ENCODE measurements around the gene MEGF11.

The MEGF11 gene

DNA sequence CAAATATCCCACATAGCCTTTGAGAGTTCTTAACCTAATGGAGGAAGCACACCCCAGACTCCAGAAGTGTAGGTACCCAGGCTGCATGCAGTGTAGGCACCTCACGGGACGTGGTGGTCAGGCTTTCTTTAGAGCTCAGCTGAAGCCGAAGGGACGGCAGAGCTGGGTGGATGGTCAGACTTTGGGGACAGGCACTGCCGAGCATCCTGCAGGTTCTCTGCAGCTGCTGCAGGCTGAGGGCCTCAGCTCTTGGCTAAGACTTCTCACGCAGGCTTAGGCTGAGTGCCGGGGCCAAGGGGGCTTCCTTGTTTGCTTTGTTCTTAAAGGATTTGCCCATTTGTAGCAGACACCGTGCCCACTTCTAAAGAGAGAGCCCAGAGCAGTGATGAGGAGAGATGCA is 207.2 kb downstream of the MEGF11 start:
- DNase-seq: no peak

DNA sequence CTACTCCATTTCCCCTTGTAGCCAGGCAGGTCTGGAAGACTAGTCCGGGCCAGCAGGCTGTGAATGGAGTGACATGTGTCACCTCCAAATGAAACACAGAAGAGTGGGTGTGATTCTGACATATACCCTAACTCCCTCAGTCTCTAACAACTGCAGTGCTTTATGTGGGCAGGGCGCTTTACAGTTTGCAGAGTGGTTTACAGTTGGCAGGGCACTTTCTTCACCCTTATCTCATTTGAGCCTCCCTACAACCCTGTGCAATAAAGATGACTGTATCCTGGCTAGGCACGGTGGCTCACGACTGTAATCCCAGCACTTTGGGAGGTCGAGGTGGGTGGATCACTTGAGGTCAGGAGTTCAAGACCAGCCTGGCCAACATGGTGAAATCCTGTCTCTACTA is 208.0 kb downstream of the MEGF11 start:
- no peak for DNase-seq

DNA sequence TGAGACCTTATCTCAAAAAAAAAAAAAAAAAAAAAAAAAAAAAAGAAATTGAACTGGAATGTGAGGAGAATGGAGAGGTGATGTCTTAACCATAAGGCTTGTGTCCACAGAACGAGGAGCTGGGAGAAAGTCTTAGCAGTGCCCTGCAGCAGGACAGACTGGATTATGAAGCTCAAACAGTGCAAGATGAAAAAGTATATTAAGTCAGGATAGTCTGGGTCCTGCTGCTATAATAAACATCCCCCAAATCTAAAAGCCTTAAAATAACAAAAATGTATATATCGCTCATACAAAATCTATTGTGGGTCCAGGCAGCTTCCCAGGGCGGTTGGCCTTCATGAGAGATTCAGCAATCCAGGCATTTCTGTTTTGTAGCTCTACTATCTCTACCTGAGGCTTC is 208.7 kb downstream of the MEGF11 start:
- no peak for DNase-seq

DNA sequence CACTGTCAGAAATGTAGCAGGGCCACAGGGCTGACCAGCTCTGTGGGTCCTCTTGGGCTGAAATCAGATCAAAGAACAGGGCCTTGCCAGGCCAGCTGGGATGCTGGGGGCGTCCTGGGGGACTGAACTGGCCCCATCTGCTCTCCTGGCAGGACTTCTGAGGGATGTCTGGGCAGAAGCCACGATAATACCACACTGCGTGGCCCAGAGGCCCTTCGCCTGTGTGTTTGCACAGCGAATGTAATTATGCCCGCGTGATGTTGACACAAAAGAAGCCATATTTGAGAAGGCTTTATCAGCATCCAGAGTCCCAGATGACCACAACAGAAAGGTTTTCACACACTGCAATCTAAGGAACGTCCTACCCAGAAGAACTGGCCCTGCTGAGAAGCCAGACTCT is 210.3 kb downstream of the MEGF11 start:
- no peak for DNase-seq

DNA sequence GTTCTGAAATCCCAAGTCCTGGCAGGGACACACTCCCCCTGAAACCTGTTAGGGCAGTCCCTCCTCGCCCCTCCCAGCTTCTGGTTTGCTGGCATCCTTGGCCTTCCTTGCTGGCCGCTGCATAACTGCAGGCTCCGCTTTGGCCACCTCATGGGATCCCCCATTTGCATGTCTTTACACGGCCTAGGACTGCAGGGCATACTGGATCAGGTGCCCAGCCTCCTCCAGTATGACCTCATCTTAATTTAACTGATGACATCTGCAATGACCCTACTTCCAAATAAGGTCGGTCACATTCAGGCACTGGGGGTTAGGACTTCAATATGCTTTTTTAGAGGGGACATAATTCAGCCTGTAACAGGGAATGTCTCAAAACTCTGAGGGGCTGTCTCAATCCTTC is 210.9 kb downstream of the MEGF11 start:
- no peak for DNase-seq

DNA sequence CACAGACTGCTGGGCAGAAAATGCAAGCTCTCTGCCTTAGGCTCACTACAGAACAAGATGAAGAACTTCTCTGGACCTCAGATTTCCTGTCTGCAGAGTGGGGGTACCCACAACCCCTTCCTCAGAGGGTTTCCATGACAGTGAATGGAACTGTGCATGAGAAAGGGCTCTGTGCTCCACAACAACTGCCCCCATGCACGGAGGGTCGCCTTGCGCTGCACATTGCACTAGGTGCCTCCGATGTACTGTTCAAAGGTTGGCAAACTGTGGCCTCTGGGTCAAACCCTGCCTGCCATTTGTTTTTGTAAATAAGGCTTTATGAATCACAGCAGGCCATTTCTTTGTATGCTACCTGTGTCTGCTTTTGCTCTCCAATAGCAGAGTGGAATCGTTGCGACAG is 212.3 kb downstream of the MEGF11 start:
- DNase-seq: no peak

DNA sequence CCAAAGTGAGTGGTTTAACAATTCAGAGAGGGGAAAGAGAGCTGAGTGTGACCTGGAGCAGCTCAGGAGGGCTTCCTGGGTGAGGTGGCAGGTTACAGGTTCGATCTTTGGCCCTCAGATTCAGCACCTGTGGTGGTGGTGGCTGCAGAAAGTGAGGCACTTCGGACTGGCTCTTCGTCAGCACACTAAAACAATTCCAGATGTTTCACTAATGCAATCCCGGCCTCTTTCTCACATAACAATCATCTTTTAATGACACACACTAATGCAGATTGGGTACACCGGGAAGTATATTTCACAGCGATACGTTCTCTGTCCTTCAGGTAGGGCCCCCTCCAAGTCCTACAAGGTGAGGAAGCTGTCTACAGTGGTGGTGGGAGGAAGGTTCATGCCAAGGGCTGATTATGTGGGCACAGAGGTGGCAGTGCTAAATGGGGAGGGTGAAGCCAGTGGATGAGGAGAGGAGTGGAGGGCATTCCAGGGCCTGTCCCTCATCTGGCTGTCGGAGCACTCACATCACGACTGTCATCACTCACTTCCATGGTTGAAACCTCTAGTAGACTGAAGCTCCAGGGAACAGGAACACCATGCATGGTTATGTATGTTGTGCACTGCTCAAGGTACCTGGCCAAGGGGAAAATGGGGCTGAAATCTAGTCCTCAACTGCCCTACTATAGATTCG is 213.2 kb downstream of the MEGF11 start:
- DNase-seq: no peak

DNA sequence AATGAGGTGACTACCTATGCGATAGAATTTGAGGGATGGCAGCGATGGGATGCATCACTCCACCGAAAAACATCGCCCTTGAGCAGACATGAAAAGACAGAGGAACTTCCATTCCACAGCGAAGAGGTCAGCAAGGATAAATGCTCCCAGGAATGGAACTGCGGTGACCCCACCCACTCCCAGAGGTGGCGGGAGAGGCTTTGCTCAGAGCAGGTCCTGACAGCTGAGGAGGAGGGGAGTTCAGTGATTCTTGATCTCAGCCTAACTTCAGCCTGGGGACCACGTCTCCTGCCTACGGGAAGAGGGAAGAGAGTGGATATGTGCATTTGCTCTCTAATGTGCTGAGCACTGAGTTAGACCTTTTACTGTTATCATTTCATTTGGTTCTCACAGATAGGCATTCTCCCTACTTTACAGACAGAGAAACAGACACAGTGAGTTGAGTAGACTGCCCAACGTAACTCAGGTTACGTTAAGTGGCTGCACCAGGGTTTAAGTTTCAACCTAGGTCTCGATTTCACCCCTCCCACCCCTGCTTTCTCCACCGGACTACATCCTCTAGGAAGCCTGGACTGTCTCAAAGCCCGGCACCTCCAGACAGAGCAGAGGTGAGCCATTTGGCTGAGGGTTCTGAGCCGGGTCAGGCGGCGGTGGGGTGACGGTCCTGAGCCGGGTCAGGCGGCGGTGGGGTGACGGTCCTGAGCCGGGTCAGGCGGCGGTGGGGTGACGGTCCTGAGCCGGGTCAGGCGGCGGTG is 214.3 kb downstream of the MEGF11 start:
- DNase-seq: no peak

DNA sequence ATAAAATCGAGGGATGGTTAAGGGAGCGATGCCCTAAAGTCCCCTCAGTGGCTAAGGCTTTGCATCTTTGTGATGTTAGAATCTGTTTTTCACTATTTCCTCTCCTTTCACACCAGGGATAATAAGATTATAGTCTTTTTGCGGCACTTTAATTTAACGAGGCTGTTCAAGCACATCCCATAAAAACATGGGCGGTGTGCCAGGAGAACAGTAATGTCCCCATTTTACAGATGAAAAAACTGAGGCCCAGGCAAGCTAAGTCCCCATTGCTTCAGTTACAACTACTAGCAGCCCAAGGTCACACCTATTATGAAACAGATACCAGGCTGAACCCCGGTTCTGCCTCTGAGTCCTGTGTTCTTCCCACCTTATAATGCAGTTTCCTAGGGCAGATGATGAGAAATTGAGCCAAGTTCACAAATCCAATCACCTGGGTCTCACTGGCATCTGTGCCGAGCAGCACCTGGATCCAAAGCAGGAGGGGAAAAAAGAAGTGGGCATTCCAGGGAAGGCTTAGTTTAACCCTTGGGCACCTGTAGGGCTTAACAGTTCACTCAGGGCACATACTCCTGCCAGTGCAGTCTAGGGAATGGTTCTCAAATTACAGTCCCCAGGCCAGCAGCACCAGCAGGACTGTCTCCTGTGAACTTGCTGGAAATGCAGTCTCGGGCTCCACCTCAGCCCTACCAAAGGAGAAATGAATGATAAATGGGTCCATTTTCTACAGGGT is 215.0 kb downstream of the MEGF11 start:
- no peak for DNase-seq

DNA sequence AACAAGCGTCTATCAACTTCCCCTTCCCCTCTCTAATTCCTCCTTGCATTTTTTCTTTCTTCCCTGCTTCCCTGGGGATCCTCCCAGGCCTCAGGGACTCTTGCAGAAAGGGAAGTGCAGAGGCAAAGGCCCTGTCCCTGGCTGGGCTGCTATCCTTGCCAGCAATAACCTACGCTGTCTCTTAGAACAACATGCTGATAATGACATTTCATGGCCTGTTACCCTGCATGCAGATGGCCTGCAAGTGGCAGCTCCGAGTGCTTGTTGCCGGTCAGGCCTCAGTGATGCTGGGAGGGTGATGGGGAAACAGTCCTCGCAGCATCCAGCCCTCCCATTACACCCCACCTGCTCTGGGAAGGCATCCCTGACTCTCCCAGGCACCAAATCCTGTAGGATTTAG is 216.7 kb downstream of the MEGF11 start:
- DNase-seq: no peak

DNA sequence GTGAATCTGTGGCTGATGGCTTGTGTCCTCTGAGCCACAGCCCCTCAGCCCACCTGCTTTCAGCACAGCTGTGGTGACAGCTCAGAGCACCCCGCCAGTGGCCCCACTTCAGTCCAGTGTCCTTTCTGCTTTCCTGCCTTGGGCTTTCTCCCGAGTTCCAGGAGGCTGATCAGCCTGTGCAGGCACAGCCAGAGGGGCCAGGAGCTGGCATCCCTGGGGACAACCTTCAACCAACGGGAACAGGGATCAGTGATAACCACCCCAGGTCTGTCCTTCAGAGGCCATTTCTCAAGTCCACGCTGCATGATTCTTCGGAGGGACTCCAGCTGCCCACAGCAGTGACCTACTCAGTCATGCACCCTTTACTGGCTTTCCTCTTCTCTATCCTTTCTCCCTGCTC is 217.6 kb downstream of the MEGF11 start:
- DNase-seq: no peak

DNA sequence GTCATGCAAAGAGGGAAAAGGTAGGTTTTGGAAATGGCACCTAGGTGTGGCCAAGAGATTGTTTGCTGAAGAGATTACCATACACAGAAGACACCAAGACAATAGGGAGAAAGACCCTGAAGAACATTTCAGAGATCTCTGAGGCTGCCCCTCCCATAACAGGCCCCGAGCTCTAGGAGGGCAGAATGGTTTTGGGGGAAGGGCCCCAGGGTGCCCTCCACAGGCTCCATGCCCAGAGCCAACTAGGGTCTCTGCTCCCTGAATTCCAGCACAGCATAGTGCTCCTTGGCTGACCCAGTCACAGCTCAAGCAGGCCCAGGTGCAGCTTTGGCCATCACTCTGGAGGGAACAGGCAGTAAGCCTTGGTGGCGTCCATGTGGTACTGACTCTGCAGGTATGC is 220.4 kb downstream of the MEGF11 start:
- no peak for DNase-seq

DNA sequence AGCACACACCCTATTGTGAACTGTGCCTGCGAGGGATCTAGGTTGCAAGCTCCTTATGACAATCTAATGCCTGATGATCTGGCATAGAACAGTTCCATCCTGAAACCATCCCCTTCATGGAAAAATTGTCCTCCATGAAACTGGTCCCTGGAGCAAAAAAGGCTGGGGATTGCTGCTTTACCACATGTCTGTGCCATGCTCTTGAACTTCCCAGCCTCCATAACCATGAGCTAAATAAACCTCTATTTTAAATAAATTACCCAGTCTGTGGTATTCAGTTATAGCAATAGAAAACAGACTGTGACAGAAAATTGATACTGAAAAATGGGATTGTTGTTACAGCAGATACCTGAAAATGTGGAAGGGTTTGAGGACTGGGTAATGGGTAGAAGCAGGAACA is 221.5 kb downstream of the MEGF11 start:
- DNase-seq: no peak

DNA sequence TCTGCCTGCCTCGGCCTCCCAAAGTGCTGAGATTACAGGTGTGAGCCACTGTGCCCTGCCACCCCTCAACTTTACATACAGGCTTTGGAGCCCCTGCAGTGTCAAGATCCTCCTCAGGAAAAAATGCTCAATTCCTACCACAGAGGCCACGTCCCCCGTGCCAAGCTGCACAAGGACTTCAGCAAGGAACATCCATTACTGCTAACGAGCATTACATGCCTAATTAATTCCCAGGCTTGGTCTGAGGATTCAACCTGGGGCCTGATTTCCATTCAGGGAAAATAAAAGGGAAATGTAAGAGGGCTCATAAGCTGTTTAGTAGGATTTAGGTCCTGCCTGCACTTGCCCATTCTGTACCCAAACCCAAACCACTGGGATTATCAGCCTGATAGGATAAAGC is 222.9 kb downstream of the MEGF11 start:
- DNase-seq: no peak

DNA sequence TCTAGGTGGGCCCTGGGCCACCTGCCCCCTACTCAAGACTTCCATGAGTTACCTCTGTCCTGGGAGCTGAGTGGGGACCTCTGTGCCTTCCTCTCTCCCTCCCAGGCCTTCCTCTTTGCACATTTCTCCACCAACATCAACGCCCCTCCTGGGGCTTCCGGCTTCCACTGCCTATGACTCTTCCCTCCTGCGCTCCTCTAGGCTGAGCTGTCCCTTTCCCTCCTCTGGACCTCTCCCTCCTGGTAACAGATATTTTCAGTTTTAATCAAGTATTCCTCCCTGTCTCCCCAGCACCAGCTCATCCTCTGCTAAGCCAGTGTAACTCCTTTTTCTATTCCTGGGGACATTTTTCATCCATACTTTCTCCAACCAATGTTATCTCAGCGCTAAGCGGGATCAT is 223.9 kb downstream of the MEGF11 start:
- DNase-seq: no peak

DNA sequence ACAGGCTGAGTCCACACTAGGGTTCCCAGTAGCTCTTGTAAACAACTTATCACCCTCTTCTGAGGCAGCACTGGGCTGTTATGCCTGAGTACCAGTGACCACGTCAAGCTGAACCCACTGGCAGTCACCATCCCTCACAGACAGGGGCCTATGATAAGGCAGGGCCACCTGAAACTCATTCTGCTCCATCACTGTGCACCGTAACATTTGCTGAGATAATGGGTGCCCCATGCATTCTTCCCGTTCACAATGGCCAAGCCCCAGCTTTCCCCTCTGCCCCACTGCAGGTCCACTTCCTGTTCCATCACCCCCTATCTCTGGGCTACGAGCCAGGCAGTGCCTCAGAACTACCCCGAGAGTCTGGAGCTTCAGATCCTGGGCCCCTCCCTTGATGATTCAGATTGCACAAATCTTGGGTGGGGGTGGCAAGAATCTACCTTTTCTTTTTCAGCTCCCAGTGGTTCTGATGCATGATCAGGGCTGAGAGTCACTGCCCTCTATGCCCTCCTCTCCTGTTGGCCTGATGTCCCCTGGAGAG is 226.2 kb downstream of the MEGF11 start:
- DNase-seq: no peak

DNA sequence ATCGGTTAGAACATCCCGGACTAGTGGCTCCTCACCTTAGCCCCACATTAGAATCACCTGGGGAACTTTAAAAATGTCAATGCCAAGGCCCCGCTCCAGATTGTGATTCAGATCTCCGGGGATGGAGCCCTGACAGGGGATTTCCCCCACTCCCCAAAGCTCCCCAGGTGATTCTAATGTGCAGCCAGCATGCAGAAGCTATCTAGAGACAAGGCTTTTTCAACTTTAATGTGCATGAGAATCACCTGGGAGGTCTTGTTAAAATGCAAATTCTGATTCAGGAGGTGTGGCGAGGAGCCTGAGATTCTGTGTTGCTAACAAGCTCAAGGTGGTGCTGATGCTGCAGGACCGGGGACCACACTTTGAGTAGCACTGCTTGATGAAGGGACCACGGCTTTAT is 227.6 kb downstream of the MEGF11 start:
- DNase-seq: no peak

DNA sequence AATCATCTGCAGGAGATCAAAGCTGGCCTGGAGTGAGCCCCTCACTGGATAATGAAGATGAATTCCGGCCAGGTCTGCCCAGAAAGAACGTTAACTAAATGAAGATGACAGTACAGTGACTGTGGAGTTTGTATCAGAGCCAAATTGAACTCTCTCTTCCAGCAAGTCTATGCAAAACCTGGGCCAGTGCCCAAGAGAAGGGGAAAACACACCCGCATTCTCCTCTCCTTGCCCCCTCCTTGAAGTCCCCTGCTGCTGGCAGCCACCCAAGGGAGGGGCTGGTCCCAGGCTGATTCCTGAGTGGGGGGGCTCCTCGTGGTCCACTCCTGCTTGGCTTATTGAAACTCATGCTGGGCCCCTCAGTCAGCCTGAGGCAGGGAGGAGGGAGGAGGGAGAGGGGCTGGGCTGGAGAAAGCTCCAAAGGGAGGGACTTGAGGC is 228.5 kb downstream of the MEGF11 start:
- peak; percentile 4 for DNase-seq

DNA sequence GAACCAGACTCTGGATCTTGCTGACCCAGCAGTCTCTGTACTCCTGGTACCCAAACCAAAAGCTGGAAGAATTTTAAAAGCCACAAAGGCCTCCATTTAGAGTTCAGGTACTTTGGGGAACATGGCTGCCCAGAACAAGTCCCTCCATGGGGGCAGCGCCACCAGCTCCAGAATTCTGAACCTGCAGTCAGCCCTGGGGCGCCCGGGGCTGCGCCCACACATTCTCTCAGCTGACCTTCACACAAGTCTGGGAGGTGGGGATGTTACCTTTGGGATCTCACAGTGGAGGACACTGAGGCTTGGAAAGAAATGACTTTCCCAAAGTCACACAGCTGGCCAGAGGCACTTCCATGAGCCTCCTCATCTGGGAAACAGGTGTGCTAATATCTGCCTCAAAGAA is 229.4 kb downstream of the MEGF11 start:
- no peak for DNase-seq

DNA sequence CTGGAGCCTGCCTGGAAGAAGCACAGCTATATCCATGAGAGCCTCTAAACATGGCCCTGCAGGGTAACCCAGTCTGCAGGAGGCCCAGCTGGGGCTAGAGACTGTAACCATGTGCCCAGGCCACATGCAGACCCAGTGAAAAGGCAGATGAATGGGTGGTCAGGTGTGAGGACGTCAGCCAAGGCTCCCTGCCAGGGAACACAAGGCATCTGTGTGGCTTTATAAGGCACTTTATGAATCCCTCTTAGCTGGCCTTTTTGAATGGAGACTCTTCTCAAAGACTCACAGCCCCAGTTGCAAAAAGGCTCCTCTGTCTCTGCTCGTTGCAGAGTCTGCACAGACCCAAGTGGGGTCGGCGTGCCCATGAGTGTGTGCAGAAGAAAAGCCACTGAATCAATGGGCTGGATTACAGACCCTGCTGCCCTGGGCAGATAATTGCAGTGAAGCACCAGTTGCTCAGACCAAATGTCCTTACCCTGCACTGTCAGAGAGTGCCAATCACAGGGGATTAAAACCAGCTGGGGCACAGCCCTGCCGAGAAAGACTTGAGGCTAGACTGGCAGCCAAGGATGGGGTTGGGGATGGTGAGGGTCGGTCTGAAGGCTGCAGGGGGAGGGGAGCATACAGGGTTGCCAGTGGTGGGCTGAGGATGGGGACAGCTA is 230.1 kb downstream of the MEGF11 start:
- DNase-seq: peak; percentile 77

DNA sequence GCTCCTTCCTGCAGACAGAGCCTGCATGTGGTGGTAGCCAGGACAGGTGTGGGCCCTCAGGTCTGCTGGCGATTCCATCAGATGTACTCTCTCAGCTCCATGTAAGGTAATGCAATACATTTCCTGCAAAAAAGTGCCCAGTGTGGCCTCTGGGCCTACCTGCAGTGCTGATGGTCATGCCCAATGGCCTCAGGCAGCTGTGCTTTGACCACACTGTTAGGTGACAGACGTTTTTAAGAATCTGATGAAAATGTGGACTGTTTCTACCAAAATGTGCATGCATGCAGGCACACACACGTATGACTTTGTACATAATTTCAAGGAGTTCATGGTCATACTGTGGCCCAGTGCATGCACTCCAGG is 231.4 kb downstream of the MEGF11 start:
- no peak for DNase-seq

DNA sequence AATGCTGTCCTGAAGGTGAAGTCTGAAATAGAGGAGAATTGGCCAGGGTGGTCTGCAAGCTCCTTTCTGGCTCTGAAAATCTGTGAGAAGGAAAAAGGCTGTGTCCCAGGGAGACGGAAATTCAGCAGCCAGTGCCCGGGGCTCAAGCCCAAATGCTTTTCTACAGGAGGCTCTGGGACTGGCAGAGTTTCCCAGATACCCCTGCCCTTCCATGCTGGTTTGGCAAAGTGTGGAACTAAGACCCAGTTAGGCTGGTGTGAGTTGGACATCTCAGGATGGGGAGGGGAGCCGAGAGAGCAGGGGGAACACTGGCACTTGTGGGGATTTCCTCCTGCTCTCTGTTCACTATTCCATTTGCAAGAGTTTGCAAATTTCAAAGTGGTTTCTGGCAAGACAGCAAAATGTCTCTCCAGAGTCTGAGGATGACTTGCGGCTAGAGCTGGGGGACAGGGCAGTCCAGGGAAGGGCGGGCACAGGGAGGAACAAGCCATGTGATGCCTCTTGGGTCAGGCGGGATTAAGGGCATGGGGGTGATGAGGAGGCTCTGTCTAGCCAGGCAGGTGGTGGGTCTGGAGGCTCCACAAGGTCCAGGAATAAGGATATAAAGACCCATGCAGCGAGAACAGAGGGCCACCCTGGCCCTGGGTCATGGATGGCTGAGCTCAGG is 231.9 kb downstream of the MEGF11 start:
- DNase-seq: peak; percentile 6
